ENCODE data around the gene ROR2.
"Not testable (repeated sequence)": the region's sequence is repeated elsewhere in the genome, so short reads cannot be mapped to it uniquely, and the experiment has no call there.

The ROR2 gene

GRCh38 chr9:91949946-91950664 is at the start of gene ROR2:
ROR2 (minus strand) TSS chr9:91950228.
- peak in 1 of 2 experiments; percentile 53 for DNase-seq

GRCh38 chr9:91995000-91995655 is 45.1 kb upstream of the ROR2 start:
- no peak for DNase-seq

GRCh38 chr9:91994422-91994821 is 44.4 kb upstream of the ROR2 start:
- DNase-seq = peak in 1 of 2 experiments; percentile 15

- DNase-seq = no peak
Observed at GRCh38 chr9:91992461-91993041, 42.5 kb upstream of the ROR2 start.

- DNase-seq = no peak
Observed at GRCh38 chr9:91991721-91992341, 41.8 kb upstream of the ROR2 start.

- DNase-seq = no peak
Observed at GRCh38 chr9:91986248-91986647, 36.2 kb upstream of the ROR2 start.

- DNase-seq = no peak
Observed at GRCh38 chr9:91985692-91986091, 35.7 kb upstream of the ROR2 start.

GRCh38 chr9:91978740-91979414 is 28.8 kb upstream of the ROR2 start:
- DNase-seq = peak in 1 of 2 experiments; percentile 12

- not testable (repeated sequence) for DNase-seq
Observed at GRCh38 chr9:91975254-91975653, 25.2 kb upstream of the ROR2 start.

GRCh38 chr9:91972711-91973110 is 22.7 kb upstream of the ROR2 start:
- DNase-seq = no peak

- no peak for DNase-seq
Observed at GRCh38 chr9:91972076-91972626, 22.1 kb upstream of the ROR2 start.

- DNase-seq = no peak
Observed at GRCh38 chr9:91967259-91967658, 17.2 kb upstream of the ROR2 start.

- no peak for DNase-seq
Observed at GRCh38 chr9:91966503-91966902, 16.5 kb upstream of the ROR2 start.

GRCh38 chr9:91963711-91964240 is 13.7 kb upstream of the ROR2 start:
- DNase-seq = no peak

- no peak for DNase-seq
Observed at GRCh38 chr9:91960367-91960766, 10.3 kb upstream of the ROR2 start.

- no peak for DNase-seq
Observed at GRCh38 chr9:91958174-91958573, 8.1 kb upstream of the ROR2 start.

- no peak for DNase-seq
Observed at GRCh38 chr9:91954841-91955471, 4.9 kb upstream of the ROR2 start.

GRCh38 chr9:91953718-91954117 is 3.7 kb upstream of the ROR2 start:
- DNase-seq = peak in 1 of 2 experiments; percentile 49

- no peak for DNase-seq
Observed at GRCh38 chr9:91951944-91952520, 2.0 kb upstream of the ROR2 start.

- DNase-seq = peak; percentile 14 to 31
Observed at GRCh38 chr9:91949392-91949945, 559 bp downstream of the ROR2 start.
